ENCODE measurements around the gene ZNF646.

- TF ChIP-seq CTCF (IDR thresholded peaks at IDR 0.05): no peak
- no peak for TF ChIP-seq POLR2AphosphoS5 (IDR thresholded peaks at IDR 0.05)
- TF ChIP-seq EP300 (IDR thresholded peaks at IDR 0.05): no peak
Measured at GRCh38 chr16:31063495-31063842, 10.8 kb upstream of the ZNF646 start.

Data from upper lobe of left lung (tissue), 4 donors.